K562 (cell line): Measurements from ENCODE around the gene PDIA4. TPM values are rescaled to one million over a fixed set of nuclear protein-coding genes. Genes with fewer than 3 reads are reported as not detected.

Experiments used
- CREM ChIP-seq: IDR thresholded peaks from 2 replicates; pipeline ENCODE4 v1.6.1; 2014; ENCODE audit warnings: antibody characterized with exemption, low read depth
- CSDE1 ChIP-seq, 2 experiments: fragments of 450-650 bp; IDR thresholded peaks; 2 replicates each; pipeline ENCODE4 v1.6.1; 2016; ENCODE audit warnings: mild to moderate bottlenecking in 1 of 2
- ETV6 ChIP-seq, 3 experiments: fragments of 150-350 bp in 1 of 3; sonication (generic) in 1 of 3; formaldehyde crosslinking in 1 of 3; IDR thresholded peaks; 2 replicates each; pipeline versions ENCODE4 v1.6.1 to v1.8.0; 2014 to 2022; ENCODE audit warnings: borderline replicate concordance in 2 of 3, low read depth in 2 of 3, antibody characterized with exemption in 1 of 3, low read length in 1 of 3, mild to moderate bottlenecking in 1 of 3, missing genetic modification reagents in 1 of 3
- HNRNPL ChIP-seq: fragments of 200-400 bp; formaldehyde crosslinking; IDR thresholded peaks from 2 replicates; pipeline ENCODE4 v1.6.1; 2017; ENCODE audit warnings: low read depth, mild to moderate bottlenecking, low read length
- KDM1A ChIP-seq, 2 experiments: fragments of 450-650 bp; IDR thresholded peaks; 2 replicates each; pipeline ENCODE4 v1.6.1; 2016; ENCODE audit warnings: mild to moderate bottlenecking in 2 of 2
- MECOM ChIP-seq: fragments of 250-450 bp; sonication (Bioruptor Pico); IDR thresholded peaks from 2 replicates; pipeline ENCODE4 v1.8.0; 2022; ENCODE audit warnings: inconsistent platforms
- MEIS2 ChIP-seq: fragments of 450-650 bp; IDR thresholded peaks from 2 replicates; pipeline ENCODE4 v1.6.1; 2014; ENCODE audit warnings: mild to moderate bottlenecking; ENCODE audit not compliant: partially characterized antibody
- MNT ChIP-seq, 2 experiments: fragments of 450-650 bp; conservative IDR thresholded peaks; 2 replicates each; pipeline ENCODE4 v1.6.1; 2017; ENCODE audit warnings: mild to moderate bottlenecking in 2 of 2, moderate library complexity in 2 of 2
- NFXL1 ChIP-seq: fragments of 450-650 bp; formaldehyde crosslinking; IDR thresholded peaks from 2 replicates; pipeline ENCODE4 v1.4.0; 2021; ENCODE audit warnings: mild to moderate bottlenecking
- POLR2AphosphoS5 ChIP-seq: IDR thresholded peaks from 2 replicates; pipeline ENCODE4 v1.6.1; 2011; ENCODE audit warnings: mild to moderate bottlenecking, low read depth, low read length, moderate library complexity; ENCODE audit not compliant: control insufficient read depth, insufficient read depth
- SMAD1 ChIP-seq: fragments of 150-350 bp; IDR thresholded peaks from 2 replicates; pipeline ENCODE4 v1.6.1; 2014; ENCODE audit warnings: low read length, low read depth; ENCODE audit not compliant: partially characterized antibody
- SNAPC5 ChIP-seq: fragments of 250-450 bp; sonication (Bioruptor Pico); IDR thresholded peaks from 2 replicates; pipeline ENCODE4 v1.8.0; 2021; ENCODE audit warnings: moderate library complexity, mild to moderate bottlenecking, inconsistent platforms
- SRF ChIP-seq, 2 experiments: fragments of 250-450, 450-650 bp in 1 of 2; sonication (Bioruptor Pico) in 1 of 2; sonication (generic) in 1 of 2; formaldehyde crosslinking; IDR thresholded peaks; 2 replicates each; pipeline versions ENCODE4 v1.5.0 to v1.5.1; 2020 to 2022; ENCODE audit warnings: mild to moderate bottlenecking in 1 of 2, missing genetic modification reagents in 1 of 2
- STAT6 ChIP-seq: sonication (generic); formaldehyde crosslinking; IDR thresholded peaks from 2 replicates; pipeline ENCODE4 v1.8.1; 2023; ENCODE audit warnings: mild to moderate bottlenecking, missing genetic modification reagents
- TBP ChIP-seq: optimal IDR thresholded peaks from 2 replicates; pipeline ENCODE3; 2011; ENCODE audit warnings: low read depth, low read length, improper control_type of control experiment
- TEAD4 ChIP-seq, 2 experiments: sonication (generic) in 1 of 2; formaldehyde crosslinking in 1 of 2; IDR thresholded peaks; 2 replicates each; pipeline versions ENCODE4 v1.6.1 to v1.8.0; 2012 to 2022; ENCODE audit warnings: borderline replicate concordance in 1 of 2, inconsistent platforms in 1 of 2, low read length in 1 of 2, mild to moderate bottlenecking in 1 of 2, missing genetic modification reagents in 1 of 2
- YBX1 ChIP-seq: fragments of 450-650 bp; IDR thresholded peaks from 2 replicates; pipeline ENCODE4 v1.7.1; 2016; ENCODE audit warnings: mild to moderate bottlenecking
- ZNF133 ChIP-seq: fragments of 250-450 bp; sonication (Bioruptor Pico); IDR thresholded peaks from 2 replicates; pipeline ENCODE4 v1.4.0; 2020; ENCODE audit warnings: mild to moderate bottlenecking
- ZNF146 ChIP-seq: IDR thresholded peaks from one replicate; pipeline ENCODE4 v1.6.1; 2018; ENCODE audit warnings: missing compliant biosample characterization; ENCODE audit not compliant: unreplicated experiment
- ZNF384 ChIP-seq: IDR thresholded peaks from 2 replicates; pipeline ENCODE4 v1.6.1; 2012; ENCODE audit warnings: low read depth, low read length, improper control_type of control experiment
- polyA plus RNA-seq, 8 experiments: library from polyadenylated mRNA; depleted of rRNA in 4 of 8; stranded (reverse) in 5 of 8; unstranded in 3 of 8; fragments of >200 nt; fragmentation: Nextera tagmentation in 2 of 8; fragmentation: Illumina TruSeq in 1 of 8; extraction: Ambion mirVana in 2 of 8; extraction: Trizol in 1 of 8; gene quantifications; 2 replicates each; pipeline versions ENCODE4 v1.2.1 to v1.2.3, GENCODE V29; 2011 to 2014; ENCODE audit warnings: inconsistent platforms in 1 of 8, missing spikeins in 1 of 8
- total RNA-seq, 7 experiments: library from RNA; depleted of rRNA in 6 of 7; stranded (reverse); fragments of >200 nt in 6 of 7; fragmentation: Illumina TruSeq in 2 of 7; extraction: Trizol in 2 of 7; gene quantifications; 2 replicates each; pipeline versions ENCODE4 v1.2.1 to v1.2.3, GENCODE V29; 2011 to 2021; ENCODE audit warnings: low replicate concordance in 1 of 7
- TF ChIP-seq, protein P1 (sequence below): fragments of 200-400 bp; formaldehyde crosslinking; IDR thresholded peaks from 2 replicates; pipeline ENCODE4 v1.6.1; 2017; ENCODE audit warnings: mild to moderate bottlenecking, low read depth, low read length, moderate library complexity

Gene PDIA4
- total and polyA plus RNA-seq, 9 of the 15 experiments (the other 6 are each of a cell fraction or from before 2014, with no cell fraction given), result 9.1 to 175 (median 146) TPM

DNA sequence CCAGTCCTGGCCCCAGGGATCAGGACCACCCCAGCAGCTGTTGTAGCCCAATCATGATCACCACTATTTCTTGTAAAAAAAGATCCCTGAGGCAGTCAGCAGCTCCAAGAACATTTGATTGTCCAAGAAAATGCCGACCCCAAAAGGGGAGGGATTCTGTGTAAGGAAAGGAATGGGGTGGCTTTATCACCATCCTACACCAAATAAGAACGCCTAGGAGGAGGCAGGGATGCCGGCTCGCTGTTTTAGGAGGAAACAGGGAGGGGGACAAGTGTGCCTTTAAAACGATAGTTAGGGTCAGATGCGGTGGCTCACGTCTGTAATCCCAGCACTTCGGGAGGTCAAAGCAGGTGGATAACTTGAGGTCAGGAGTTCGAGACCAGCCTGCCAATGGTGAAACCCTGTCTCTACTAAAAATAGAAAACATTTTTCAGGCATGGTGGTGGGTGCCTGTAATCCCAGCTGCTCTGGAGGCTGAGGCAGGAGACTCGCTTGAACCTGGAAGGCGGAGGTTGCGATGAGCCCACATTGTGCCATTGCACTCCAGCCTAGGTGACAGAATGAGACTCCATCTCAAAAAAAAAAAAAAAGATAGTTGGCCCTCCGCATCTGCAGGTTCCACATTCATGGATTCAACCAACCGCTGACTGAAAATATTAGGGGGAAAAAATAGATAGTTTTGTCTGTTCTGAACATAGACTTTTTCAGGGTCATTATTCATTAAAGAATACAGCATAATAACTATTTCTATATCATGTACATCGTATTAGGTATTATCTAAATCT, 63.6 kb downstream of the PDIA4 start (continued):
- TF ChIP-seq MNT (conservative IDR thresholded peaks at IDR 0.05) (0 out of 4 replicates have a peak, but pooled peaks of 1 of the 2 experiments have one; percentile 24), MECOM (no peak), STAT6 (no peak), MEIS2 (no peak), KDM1A (IDR thresholded peaks at IDR 0.05) (peak in 1 of 2 experiments; percentile 36; a peak in 1 of 4 replicates), ZNF384 (peak; percentile 58; the same call in 1 of the 2 replicates), CREM (0 out of 2 replicates have a peak, but pooled peaks have one; percentile 12), SNAPC5 (CRISPR knock-in tag) (no peak), HNRNPL (no peak), ETV6 (IDR thresholded peaks at IDR 0.05; ENCODE audit: borderline replicate concordance in 1 of 2, low read depth in 2 of 2, low read length in 1 of 2) (no peak), ETV6 (CRISPR knock-in tag; IDR thresholded peaks at IDR 0.05; ENCODE audit: borderline replicate concordance) (no peak), SRF (CRISPR knock-in tag; IDR thresholded peaks at IDR 0.05) (no peak), SMAD1 (no peak), ZNF146 (CRISPR knock-in tag) (no peak), CSDE1 (IDR thresholded peaks at IDR 0.05) (no peak), POLR2AphosphoS5 (no peak), ZNF133 (CRISPR knock-in tag) (no peak), TBP (peak; percentile 94), TEAD4 (IDR thresholded peaks at IDR 0.05; ENCODE audit: low read length) (0 out of 2 replicates have a peak, but pooled peaks have one; percentile 18), TEAD4 (CRISPR knock-in tag; IDR thresholded peaks at IDR 0.05; ENCODE audit: borderline replicate concordance) (no peak), YBX1 (no peak), NFXL1 (CRISPR knock-in tag) (no peak)
- TF ChIP-seq, protein P1, sequence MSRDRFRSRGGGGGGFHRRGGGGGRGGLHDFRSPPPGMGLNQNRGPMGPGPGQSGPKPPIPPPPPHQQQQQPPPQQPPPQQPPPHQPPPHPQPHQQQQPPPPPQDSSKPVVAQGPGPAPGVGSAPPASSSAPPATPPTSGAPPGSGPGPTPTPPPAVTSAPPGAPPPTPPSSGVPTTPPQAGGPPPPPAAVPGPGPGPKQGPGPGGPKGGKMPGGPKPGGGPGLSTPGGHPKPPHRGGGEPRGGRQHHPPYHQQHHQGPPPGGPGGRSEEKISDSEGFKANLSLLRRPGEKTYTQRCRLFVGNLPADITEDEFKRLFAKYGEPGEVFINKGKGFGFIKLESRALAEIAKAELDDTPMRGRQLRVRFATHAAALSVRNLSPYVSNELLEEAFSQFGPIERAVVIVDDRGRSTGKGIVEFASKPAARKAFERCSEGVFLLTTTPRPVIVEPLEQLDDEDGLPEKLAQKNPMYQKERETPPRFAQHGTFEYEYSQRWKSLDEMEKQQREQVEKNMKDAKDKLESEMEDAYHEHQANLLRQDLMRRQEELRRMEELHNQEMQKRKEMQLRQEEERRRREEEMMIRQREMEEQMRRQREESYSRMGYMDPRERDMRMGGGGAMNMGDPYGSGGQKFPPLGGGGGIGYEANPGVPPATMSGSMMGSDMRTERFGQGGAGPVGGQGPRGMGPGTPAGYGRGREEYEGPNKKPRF, result no peak
